H9 (cell line): Measurements from ENCODE around the gene WDFY3. TPM values are rescaled to one million over a fixed set of nuclear protein-coding genes. Genes with fewer than 3 reads are reported as not detected.

Source experiments
- DNase-seq: peaks from one replicate; pipeline ENCODE4 v3.0.0-alpha.2; 2017
- H2AFZ ChIP-seq: one replicate; pipeline ENCODE4 v1.6.1; 2013; ENCODE audit warnings: mild to moderate bottlenecking, low read length, control low read depth, moderate library complexity
- H2AK5ac ChIP-seq: 2 replicates; pipeline ENCODE4 v1.6.1; 2013; ENCODE audit warnings: low read length, control low read depth, mixed read lengths; ENCODE audit not compliant: insufficient read length
- H2BK120ac ChIP-seq: one replicate; pipeline ENCODE4 v1.6.1; 2013; ENCODE audit warnings: low read depth, mild to moderate bottlenecking, low read length, control low read depth, inconsistent platforms; ENCODE audit not compliant: poor library complexity, severe bottlenecking
- H2BK12ac ChIP-seq: 2 replicates; pipeline ENCODE4 v1.6.1; 2013; ENCODE audit warnings: low read length, control low read depth, mixed read lengths, low read depth; ENCODE audit not compliant: insufficient read length
- H2BK15ac ChIP-seq: 2 replicates; pipeline ENCODE4 v1.6.1; 2013; ENCODE audit warnings: low read depth, low read length, control low read depth
- H2BK20ac ChIP-seq: one replicate; pipeline ENCODE4 v1.6.1; 2013; ENCODE audit warnings: low read depth, mild to moderate bottlenecking, low read length, control low read depth, inconsistent platforms; ENCODE audit not compliant: poor library complexity, severe bottlenecking
- H2BK5ac ChIP-seq: 2 replicates; pipeline ENCODE4 v1.6.1; 2013; ENCODE audit warnings: low read length, control low read depth, mixed read lengths; ENCODE audit not compliant: insufficient read length
- H3K14ac ChIP-seq: 2 replicates; pipeline ENCODE4 v1.6.1; 2013; ENCODE audit warnings: low read length, control low read depth; ENCODE audit not compliant: insufficient read depth
- H3K18ac ChIP-seq: 2 replicates; pipeline ENCODE4 v1.6.1; 2013; ENCODE audit warnings: low read depth, mild to moderate bottlenecking, mixed read lengths, low read length, control low read depth; ENCODE audit not compliant: insufficient read length
- H3K23ac ChIP-seq: 2 replicates; pipeline ENCODE4 v1.6.1; 2013; ENCODE audit warnings: low read length, control low read depth, mixed read lengths, low read depth; ENCODE audit not compliant: insufficient read length
- H3K23me2 ChIP-seq: 2 replicates; pipeline ENCODE4 v1.6.1; 2013; ENCODE audit warnings: low read depth, mild to moderate bottlenecking, mixed read lengths, low read length, control low read depth; ENCODE audit not compliant: insufficient read length, poor library complexity, severe bottlenecking
- H3K27ac ChIP-seq: 2 replicates; pipeline ENCODE4 v1.5.1; 2013; ENCODE audit warnings: low read length, control low read depth, mixed read lengths, low read depth; ENCODE audit not compliant: insufficient read length
- H3K27me3 ChIP-seq: 2 replicates; pipeline ENCODE4 v1.6.1; 2013; ENCODE audit warnings: low read length, control low read depth, inconsistent platforms; ENCODE audit not compliant: insufficient read depth
- H3K4ac ChIP-seq: 2 replicates; pipeline ENCODE4 v1.6.1; 2013; ENCODE audit warnings: low read depth, mild to moderate bottlenecking, control low read depth, inconsistent platforms, low read length, moderate library complexity
- H3K4me1 ChIP-seq: 2 replicates; pipeline ENCODE4 v1.6.1; 2013; ENCODE audit warnings: low read length, control low read depth, inconsistent platforms; ENCODE audit not compliant: insufficient read depth
- H3K4me2 ChIP-seq: 2 replicates; pipeline ENCODE4 v1.6.1; 2013; ENCODE audit warnings: low read length, control low read depth, mixed read lengths; ENCODE audit not compliant: insufficient read length, insufficient read depth
- H3K56ac ChIP-seq: 2 replicates; pipeline ENCODE4 v1.6.1; 2013; ENCODE audit warnings: low read depth, mild to moderate bottlenecking, mixed read lengths, low read length, control low read depth; ENCODE audit not compliant: insufficient read length
- H3K79me1 ChIP-seq: 2 replicates; pipeline ENCODE4 v1.6.1; 2013; ENCODE audit warnings: low read depth, mild to moderate bottlenecking, moderate library complexity, low read length, control low read depth, inconsistent platforms; ENCODE audit not compliant: insufficient read depth, poor library complexity, severe bottlenecking
- H3K79me2 ChIP-seq: 2 replicates; pipeline ENCODE4 v1.6.1; 2013; ENCODE audit warnings: low read length, control low read depth, inconsistent platforms; ENCODE audit not compliant: insufficient read depth
- H3K9ac ChIP-seq: 2 replicates; pipeline ENCODE4 v1.6.1; 2013; ENCODE audit warnings: low read length, control low read depth, mixed read lengths; ENCODE audit not compliant: insufficient read length; ENCODE audit errors: extremely low read depth
- H3K9me3 ChIP-seq: one replicate; pipeline ENCODE4 v1.6.1; 2013; ENCODE audit warnings: low read depth, low read length, inconsistent platforms; ENCODE audit not compliant: control insufficient read depth
- H3T11ph ChIP-seq: one replicate; pipeline ENCODE4 v1.6.1; 2013; ENCODE audit warnings: mild to moderate bottlenecking, low read length, control low read depth, inconsistent platforms
- H4K20me1 ChIP-seq: one replicate; pipeline ENCODE4 v1.6.1; 2013; ENCODE audit not compliant: control insufficient read depth, insufficient read length, insufficient read depth
- H4K5ac ChIP-seq: 2 replicates; pipeline ENCODE4 v1.6.1; 2013; ENCODE audit warnings: low read depth, mild to moderate bottlenecking, mixed read lengths, low read length, control low read depth; ENCODE audit not compliant: insufficient read length
- H4K8ac ChIP-seq: replicated peaks from 2 replicates; pipeline ENCODE4 v1.6.1; 2013; ENCODE audit warnings: low read length, control low read depth, mixed read lengths, low read depth; ENCODE audit not compliant: insufficient read length
- H4K91ac ChIP-seq: 2 replicates; pipeline ENCODE4 v1.6.1; 2013; ENCODE audit warnings: low read depth, mild to moderate bottlenecking, moderate library complexity, mixed read lengths, low read length, control low read depth; ENCODE audit not compliant: insufficient read length
- H3K27ac Mint-ChIP-seq, 3 experiments: 2 replicates in 2 of 3; 3 replicates in 1 of 3; pipeline ENCODE4 v1.8.0; 2020 to 2021; ENCODE audit warnings: mixed read lengths in 3 of 3, mild to moderate bottlenecking in 1 of 3, moderate library complexity in 1 of 3
- H3K27me3 Mint-ChIP-seq: 2 replicates; pipeline ENCODE4 v1.8.0; 2021; ENCODE audit warnings: low read depth, mild to moderate bottlenecking, moderate library complexity, mixed read lengths
- H3K36me3 Mint-ChIP-seq, 3 experiments: 2 replicates in 2 of 3; 3 replicates in 1 of 3; pipeline ENCODE4 v1.8.0; 2020 to 2021; ENCODE audit warnings: low read depth in 3 of 3, mixed read lengths in 3 of 3; ENCODE audit not compliant: insufficient read depth in 1 of 3
- H3K4me1 Mint-ChIP-seq, 2 experiments: 2 replicates each; pipeline ENCODE4 v1.8.0; 2020; ENCODE audit warnings: mixed read lengths in 2 of 2
- H3K4me3 Mint-ChIP-seq, 2 experiments: 2 replicates in 1 of 2; 3 replicates in 1 of 2; pipeline ENCODE4 v1.8.0; 2020 to 2021; ENCODE audit warnings: mild to moderate bottlenecking in 2 of 2, mixed read lengths in 2 of 2, moderate library complexity in 1 of 2
- H3K9me3 Mint-ChIP-seq, 2 experiments: 2 replicates in 1 of 2; 3 replicates in 1 of 2; pipeline ENCODE4 v1.8.0; 2020; ENCODE audit warnings: mild to moderate bottlenecking in 2 of 2, mixed read lengths in 2 of 2, moderate library complexity in 1 of 2
- CTCF ChIP-seq: fragments of 200-600 bp; sonication (generic); conservative IDR thresholded peaks from 3 replicates; pipeline ENCODE4 v1.8.0; 2021; ENCODE audit warnings: antibody characterized with exemption, mild to moderate bottlenecking
- WGBS: extraction: QIAGEN DNeasy Blood & Tissue Kit; methylation state at CpG from one replicate; pipeline ENCODE4 v1.1.7; 2013; ENCODE audit warnings: missing lambda C conversion rate, low lambda C conversion rate, mixed read lengths; ENCODE audit not compliant: insufficient read length; ENCODE audit errors: extremely low coverage; 5-methylcytosine and 5-hydroxymethylcytosine counted together
- total RNA-seq: library from RNA; stranded (reverse); gene quantifications from 2 replicates; pipeline ENCODE4 v1.2.1, GENCODE V29; 2021

The WDFY3 gene
- total RNA-seq, 1 experiment from 2014 or later, result 54.6 TPM

- H3K4me2 ChIP-seq, result no peak overlapping the region
- H2AK5ac ChIP-seq, result no peak overlapping the region
- no peaks in the 10 kb centered on the region; a peak in 1 of 5 replicates for H3K9me3 Mint-ChIP-seq
- H3K9ac ChIP-seq, result no peak overlapping the region
- no peak overlapping the region for H4K8ac ChIP-seq
- H3K36me3 Mint-ChIP-seq, result peaks cover 16 to 26% (median 17%) of the 10 kb centered on the region in 3 experiments
- WGBS, result no CpG with 5 or more reads among the region's 3 CpGs
- H4K5ac ChIP-seq, result no peak overlapping the region
- H3K14ac ChIP-seq, result no peak overlapping the region
- no peak overlapping the region for H2BK12ac ChIP-seq
- no peak overlapping the region for H3K56ac ChIP-seq
- H2AFZ ChIP-seq, result no peak overlapping the region
- TF ChIP-seq CTCF, result no peak
- H3K27me3 ChIP-seq, result no peaks in the 10 kb centered on the region
- H2BK120ac ChIP-seq, result no peak overlapping the region
- H3K27ac ChIP-seq, result no peak overlapping the region
- H3K23me2 ChIP-seq, result no peaks in the 10 kb centered on the region
- H3K27ac Mint-ChIP-seq, result no peak overlapping the region; a peak in 1 of 7 replicates
- H3K23ac ChIP-seq, result no peak overlapping the region
- no peaks in the 10 kb centered on the region for H3K27me3 Mint-ChIP-seq
- no peaks in the 10 kb centered on the region for H4K20me1 ChIP-seq
- no peak overlapping the region for H4K91ac ChIP-seq
- no peak overlapping the region for H2BK20ac ChIP-seq
- no peaks in the 10 kb centered on the region for H3K9me3 ChIP-seq
- H3K4me1 Mint-ChIP-seq, result peaks cover 14 to 17% of the 10 kb centered on the region in 2 experiments
- H3K18ac ChIP-seq, result no peak overlapping the region
- no peak overlapping the region for H2BK5ac ChIP-seq
- peaks cover 4% of the 10 kb centered on the region for H3K4me1 ChIP-seq
- peaks cover 2% of the 10 kb centered on the region; the same call in 1 of the 2 replicates for H3K79me2 ChIP-seq
- no peak overlapping the region for H2BK15ac ChIP-seq
- no peaks in the 10 kb centered on the region for H3K79me1 ChIP-seq
- no peak overlapping the region for H3T11ph ChIP-seq
- DNase-seq, result no peak
- H3K4me3 Mint-ChIP-seq, result no peak overlapping the region
- H3K4ac ChIP-seq, result no peak overlapping the region
Measured at GRCh38 chr4:84913176-84913575, 53.3 kb downstream of the WDFY3 start.
